A375 (cell line): ENCODE data around the gene CEP152. TPM values are rescaled to one million over a fixed set of nuclear protein-coding genes. Genes with fewer than 3 reads are reported as not detected.

Source experiments
- total RNA-seq: library from RNA; depleted of rRNA; stranded (reverse); fragments of >200 nt; shearing (Covaris generic); gene quantifications from 2 replicates; pipeline ENCODE4 v1.2.3, GENCODE V29; 2014; rRNA removed

The CEP152 gene
- total RNA-seq: 17.4 and 23.8 TPM in 2 replicates

DNA sequence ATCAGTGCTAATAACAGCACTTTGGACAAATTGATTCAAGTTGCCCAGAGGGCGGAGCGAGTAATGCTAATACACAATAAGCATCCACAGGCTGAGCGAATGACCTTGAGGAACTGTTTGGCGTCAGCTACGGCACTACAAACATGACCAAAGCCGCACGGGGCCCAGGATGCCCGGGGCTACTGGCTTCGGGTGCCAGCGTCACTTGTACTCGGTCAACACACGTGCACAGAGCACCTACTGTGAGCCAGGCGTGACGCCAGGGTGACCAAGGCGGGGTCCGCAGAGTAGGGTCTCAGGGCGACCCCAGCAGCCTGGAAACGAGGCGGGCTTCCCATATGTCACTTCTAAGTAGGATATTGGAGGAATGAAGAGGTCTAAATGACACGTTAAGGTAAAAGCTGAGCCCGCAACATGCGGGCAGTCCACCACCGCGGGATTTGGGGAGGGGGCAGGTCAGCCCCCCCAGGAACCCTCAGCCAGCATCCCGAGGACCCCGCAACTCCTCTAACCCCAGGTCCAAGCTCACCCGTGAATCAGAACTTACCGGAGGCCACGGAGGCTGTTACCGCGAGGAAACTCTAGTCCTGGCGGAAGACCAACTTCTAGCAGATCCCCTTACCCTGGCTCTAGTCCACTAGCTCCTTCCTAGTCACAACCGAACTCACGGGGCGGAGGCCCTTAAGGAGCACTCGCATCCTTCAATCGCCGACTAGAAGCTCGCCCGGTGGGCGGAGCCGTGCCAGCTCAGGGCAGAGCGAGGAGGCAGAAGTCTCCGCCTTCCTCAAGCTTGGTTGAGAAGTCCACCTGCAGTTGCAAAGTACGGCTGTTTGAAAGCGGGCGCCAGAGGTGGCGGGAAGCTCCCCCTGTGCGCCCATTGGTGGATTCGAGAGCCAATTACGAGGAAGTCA, at the start of gene CEP152:
TSS of gene CEP152 (minus strand) at position 656 of the 911 bp plus-strand sequence. CDS start 5,420 bp downstream, outside the sequence.

Other genes starting within 250 kb of the CEP152 start
- gene FBN1, start 165.4 kb downstream of the CEP152 start, total RNA-seq: 18.1 and 25.9 TPM in 2 replicates
- 179 and 252 TPM in 2 replicates for gene EID1, start 67.1 kb upstream of the CEP152 start, total RNA-seq
- 10.2 and 12.2 TPM in 2 replicates for gene SHC4, start 152.8 kb upstream of the CEP152 start, total RNA-seq
- 12.7 and 16.6 TPM in 2 replicates for gene SECISBP2L, start 235.4 kb upstream of the CEP152 start, total RNA-seq